Measurements from ENCODE around the gene RRAGD.

RRAGD gene

DNA sequence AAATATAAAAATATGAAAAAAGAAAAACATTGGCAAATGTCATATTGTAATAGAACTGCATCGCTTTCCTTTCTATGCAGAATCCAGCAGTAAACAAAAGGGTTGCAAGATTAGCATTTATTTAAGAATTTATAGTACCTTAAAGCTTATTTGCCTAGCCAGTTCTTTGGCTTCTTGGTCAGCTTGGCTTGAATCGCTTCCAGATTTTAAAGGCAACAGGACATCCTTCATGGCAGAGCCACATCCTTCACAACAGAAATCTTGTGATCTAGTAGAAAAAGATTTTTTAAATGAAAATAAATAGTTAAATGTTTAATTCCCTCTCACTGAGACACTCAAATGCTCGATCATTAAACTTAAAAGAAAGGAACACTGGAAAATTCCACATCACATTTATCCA lies 76.9 kb downstream of the RRAGD start:
- Histone ChIP-seq H2AK5ac (ENCODE audit: low read length, severe bottlenecking) (no peak overlapping the region), H3K9me3 (ENCODE audit: control insufficient read depth, low read length) (no peaks in the 10 kb centered on the region), H4K8ac (ENCODE audit: low read length) (no peak overlapping the region), H3K4me2 (ENCODE audit: low read length, poor library complexity, severe bottlenecking) (no peak overlapping the region), H4K91ac (ENCODE audit: low read length) (no peak overlapping the region), H3K14ac (ENCODE audit: low read length in 2 of 2) (no peak overlapping the region), H3K9ac (ENCODE audit: low read length) (no peak overlapping the region), H3K4me1 (ENCODE audit: control insufficient read depth, insufficient read depth, low read depth, low read length) (no peaks in the 10 kb centered on the region), H3K4me3 (ENCODE audit: insufficient read depth in 1 of 2, low read depth in 1 of 2, low read length in 2 of 2) (no peak overlapping the region), H3K27me3 (ENCODE audit: control insufficient read depth in 1 of 2, insufficient read depth in 1 of 2, low read length in 2 of 2) (no peaks in the 10 kb centered on the region), H2AFZ (ENCODE audit: low read depth, low read length) (no peak overlapping the region), H2BK12ac (ENCODE audit: low read length in 2 of 2) (no peak overlapping the region), H2BK15ac (ENCODE audit: low read depth, poor library complexity, severe bottlenecking) (no peak overlapping the region), H3K36me3 (ENCODE audit: control insufficient read depth in 1 of 2, insufficient read depth in 2 of 2, low read depth in 1 of 2, low read length in 2 of 2) (peaks cover 7 to 71% of the 10 kb centered on the region in 2 experiments), H3K4ac (ENCODE audit: low read depth in 1 of 2, low read length in 2 of 2) (no peak overlapping the region), H3K27ac (ENCODE audit: low read length, poor library complexity, severe bottlenecking) (no peak overlapping the region), H3K23ac (ENCODE audit: low read length in 2 of 2) (no peak overlapping the region), H3K79me1 (replicated peaks; ENCODE audit: low read length, poor library complexity, severe bottlenecking) (peaks cover 2% of the 10 kb centered on the region), H3K18ac (ENCODE audit: low read depth in 1 of 2, low read length in 2 of 2) (no peak overlapping the region), H2BK120ac (ENCODE audit: low read depth, low read length) (no peak overlapping the region), H2BK5ac (ENCODE audit: low read depth, low read length, poor library complexity, severe bottlenecking) (no peak overlapping the region)
- DNase-seq: no peak
- 83% methylated on average over 1 of the region's 3 CpGs for WGBS

GRCh38 chr6:89330910-89331309 lies 81.2 kb downstream of the RRAGD start:
- Histone ChIP-seq H3K27me3 (ENCODE audit: control insufficient read depth in 1 of 2, insufficient read depth in 1 of 2, low read length in 2 of 2) (no peaks in the 10 kb centered on the region), H3K4me2 (ENCODE audit: low read length, poor library complexity, severe bottlenecking) (no peak overlapping the region), H3K18ac (ENCODE audit: low read depth in 1 of 2, low read length in 2 of 2) (no peak overlapping the region), H4K8ac (ENCODE audit: low read length) (no peak overlapping the region), H3K9ac (ENCODE audit: low read length) (no peak overlapping the region), H2BK12ac (ENCODE audit: low read length in 2 of 2) (no peak overlapping the region), H3K79me1 (replicated peaks; ENCODE audit: low read length, poor library complexity, severe bottlenecking) (peaks cover 7% of the 10 kb centered on the region), H3K9me3 (ENCODE audit: control insufficient read depth, low read length) (no peaks in the 10 kb centered on the region), H3K4me3 (ENCODE audit: insufficient read depth in 1 of 2, low read depth in 1 of 2, low read length in 2 of 2) (no peak overlapping the region), H3K23ac (ENCODE audit: low read length in 2 of 2) (no peak overlapping the region), H3K27ac (ENCODE audit: low read length, poor library complexity, severe bottlenecking) (no peak overlapping the region), H3K4ac (ENCODE audit: low read depth in 1 of 2, low read length in 2 of 2) (no peak overlapping the region), H2AK5ac (ENCODE audit: low read length, severe bottlenecking) (no peak overlapping the region), H4K91ac (ENCODE audit: low read length) (no peak overlapping the region), H2AFZ (ENCODE audit: low read depth, low read length) (no peak overlapping the region), H3K14ac (ENCODE audit: low read length in 2 of 2) (no peak overlapping the region), H2BK15ac (ENCODE audit: low read depth, poor library complexity, severe bottlenecking) (no peak overlapping the region), H2BK5ac (ENCODE audit: low read depth, low read length, poor library complexity, severe bottlenecking) (no peak overlapping the region), H3K36me3 (ENCODE audit: control insufficient read depth in 1 of 2, insufficient read depth in 2 of 2, low read depth in 1 of 2, low read length in 2 of 2) (peaks cover 8 to 78% of the 10 kb centered on the region in 2 experiments), H2BK120ac (ENCODE audit: low read depth, low read length) (no peak overlapping the region), H3K4me1 (ENCODE audit: control insufficient read depth, insufficient read depth, low read depth, low read length) (no peaks in the 10 kb centered on the region)
- DNase-seq: no peak
- no CpG with 5 or more reads among the region's 1 CpG for WGBS

GRCh38 chr6:89328976-89329375 lies 83.1 kb downstream of the RRAGD start:
- no peak overlapping the region for H4K8ac ChIP-seq (ENCODE audit: low read length)
- peaks cover 8 to 65% of the 10 kb centered on the region in 2 experiments for H3K36me3 ChIP-seq (ENCODE audit: control insufficient read depth in 1 of 2, insufficient read depth in 2 of 2, low read depth in 1 of 2, low read length in 2 of 2)
- peaks cover 7% of the 10 kb centered on the region for H3K79me1 ChIP-seq (replicated peaks; ENCODE audit: low read length, poor library complexity, severe bottlenecking)
- no peak overlapping the region for H4K91ac ChIP-seq (ENCODE audit: low read length)
- no peaks in the 10 kb centered on the region for H3K27me3 ChIP-seq (ENCODE audit: control insufficient read depth in 1 of 2, insufficient read depth in 1 of 2, low read length in 2 of 2)
- no peak overlapping the region for H2BK15ac ChIP-seq (ENCODE audit: low read depth, poor library complexity, severe bottlenecking)
- H3K4me3 ChIP-seq (ENCODE audit: insufficient read depth in 1 of 2, low read depth in 1 of 2, low read length in 2 of 2): no peak overlapping the region
- H2BK5ac ChIP-seq (ENCODE audit: low read depth, low read length, poor library complexity, severe bottlenecking): no peak overlapping the region
- no peaks in the 10 kb centered on the region for H3K4me1 ChIP-seq (ENCODE audit: control insufficient read depth, insufficient read depth, low read depth, low read length)
- H3K14ac ChIP-seq (ENCODE audit: low read length in 2 of 2): no peak overlapping the region
- H3K18ac ChIP-seq (ENCODE audit: low read depth in 1 of 2, low read length in 2 of 2): no peak overlapping the region
- H3K4ac ChIP-seq (ENCODE audit: low read depth in 1 of 2, low read length in 2 of 2): no peak overlapping the region
- H2BK12ac ChIP-seq (ENCODE audit: low read length in 2 of 2): no peak overlapping the region
- no peak overlapping the region for H3K27ac ChIP-seq (ENCODE audit: low read length, poor library complexity, severe bottlenecking)
- WGBS: no CpG with 5 or more reads among the region's 1 CpG
- H3K9ac ChIP-seq (ENCODE audit: low read length): no peak overlapping the region
- no peak overlapping the region for H3K23ac ChIP-seq (ENCODE audit: low read length in 2 of 2)
- no peak overlapping the region for H2BK120ac ChIP-seq (ENCODE audit: low read depth, low read length)
- DNase-seq: no peak
- H3K9me3 ChIP-seq (ENCODE audit: control insufficient read depth, low read length): no peaks in the 10 kb centered on the region
- H2AK5ac ChIP-seq (ENCODE audit: low read length, severe bottlenecking): no peak overlapping the region
- no peak overlapping the region for H3K4me2 ChIP-seq (ENCODE audit: low read length, poor library complexity, severe bottlenecking)
- H2AFZ ChIP-seq (ENCODE audit: low read depth, low read length): no peak overlapping the region

DNA sequence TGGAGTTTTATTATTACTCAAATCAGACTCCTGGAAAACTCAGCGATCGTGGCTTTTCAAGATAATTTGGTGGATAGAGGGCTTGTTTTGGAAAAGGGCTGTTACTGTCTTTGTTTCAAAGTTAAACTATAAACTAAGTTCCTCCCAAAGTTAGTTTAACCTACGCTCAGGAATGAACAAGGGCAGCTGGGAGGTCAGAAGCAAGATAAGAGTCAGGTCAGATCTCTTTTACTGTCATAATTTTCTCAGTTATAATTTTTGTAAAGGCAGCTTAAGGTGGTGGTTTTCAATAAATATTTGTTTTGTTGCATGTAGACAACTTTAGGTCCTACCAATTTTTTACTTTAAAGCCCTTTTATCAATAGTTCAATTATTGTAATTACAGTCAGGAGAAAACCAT lies 87.8 kb downstream of the RRAGD start:
- Histone ChIP-seq H2BK120ac (ENCODE audit: low read depth, low read length) (no peak overlapping the region), H3K27ac (ENCODE audit: low read length, poor library complexity, severe bottlenecking) (no peak overlapping the region)
- 100% methylated on average over 2 of the region's 3 CpGs for WGBS

More for the DNA sequence above, 87.8 kb downstream of the RRAGD start:
- Histone ChIP-seq H3K18ac (ENCODE audit: low read depth in 1 of 2, low read length in 2 of 2) (no peak overlapping the region), H2BK12ac (ENCODE audit: low read length in 2 of 2) (no peak overlapping the region), H4K91ac (ENCODE audit: low read length) (no peak overlapping the region), H2AFZ (ENCODE audit: low read depth, low read length) (no peak overlapping the region), H3K14ac (ENCODE audit: low read length in 2 of 2) (no peak overlapping the region), H3K36me3 (ENCODE audit: control insufficient read depth in 1 of 2, insufficient read depth in 2 of 2, low read depth in 1 of 2, low read length in 2 of 2) (peaks cover 5 to 32% of the 10 kb centered on the region in 2 experiments), H3K4ac (ENCODE audit: low read depth in 1 of 2, low read length in 2 of 2) (no peak overlapping the region), H3K23ac (ENCODE audit: low read length in 2 of 2) (no peak overlapping the region), H3K27me3 (ENCODE audit: control insufficient read depth in 1 of 2, insufficient read depth in 1 of 2, low read length in 2 of 2) (no peaks in the 10 kb centered on the region), H3K4me2 (ENCODE audit: low read length, poor library complexity, severe bottlenecking) (no peak overlapping the region), H4K8ac (ENCODE audit: low read length) (no peak overlapping the region), H2BK15ac (ENCODE audit: low read depth, poor library complexity, severe bottlenecking) (no peak overlapping the region), H2AK5ac (ENCODE audit: low read length, severe bottlenecking) (no peak overlapping the region), H3K79me1 (replicated peaks; ENCODE audit: low read length, poor library complexity, severe bottlenecking) (peaks cover 5% of the 10 kb centered on the region), H3K4me1 (ENCODE audit: control insufficient read depth, insufficient read depth, low read depth, low read length) (no peaks in the 10 kb centered on the region), H3K9ac (ENCODE audit: low read length) (no peak overlapping the region), H3K9me3 (ENCODE audit: control insufficient read depth, low read length) (no peaks in the 10 kb centered on the region), H2BK5ac (ENCODE audit: low read depth, low read length, poor library complexity, severe bottlenecking) (no peak overlapping the region), H3K4me3 (ENCODE audit: insufficient read depth in 1 of 2, low read depth in 1 of 2, low read length in 2 of 2) (no peak overlapping the region)
- no peak for DNase-seq

Data from mesenchymal stem cell (in vitro differentiated cells and primary cell).